Measurements from ENCODE around the gene PIEZO2.
"Not testable (repeated sequence)": the region's sequence is repeated elsewhere in the genome, so short reads cannot be mapped to it uniquely, and the experiment has no call there.

The PIEZO2 gene

GRCh38 chr18:11145413-11146191, 3.8 kb downstream of the PIEZO2 start:
- ATAC-seq (ENCODE audit: low read depth) (no peak), DNase-seq (ENCODE audit: low spot score in 2 of 2) (no peak)
- no peaks in the 10 kb centered on the region for H3K4me1 Mint-ChIP-seq
- H3K27me3 Mint-ChIP-seq, result peaks cover 13% of the 10 kb centered on the region
- no peak overlapping the region for H3K27ac Mint-ChIP-seq
- no peak overlapping the region for H3K4me3 Mint-ChIP-seq
- H3K9me3 Mint-ChIP-seq, result no peaks in the 10 kb centered on the region
- H3K36me3 Mint-ChIP-seq, result no peaks in the 10 kb centered on the region

GRCh38 chr18:11137400-11137799, 12.0 kb downstream of the PIEZO2 start:
- Mint-ChIP-seq H3K36me3 (no peaks in the 10 kb centered on the region), H3K27me3 (no peaks in the 10 kb centered on the region), H3K4me3 (no peak overlapping the region), H3K4me1 (no peaks in the 10 kb centered on the region), H3K27ac (no peak overlapping the region), H3K9me3 (no peaks in the 10 kb centered on the region)
- no peak for DNase-seq (ENCODE audit: low spot score in 2 of 2)
- no peak for ATAC-seq (ENCODE audit: low read depth)

GRCh38 chr18:11136241-11136640, 13.1 kb downstream of the PIEZO2 start:
- Mint-ChIP-seq H3K27ac (no peak overlapping the region), H3K9me3 (no peaks in the 10 kb centered on the region), H3K4me1 (no peaks in the 10 kb centered on the region), H3K27me3 (no peaks in the 10 kb centered on the region), H3K36me3 (no peaks in the 10 kb centered on the region), H3K4me3 (no peak overlapping the region)
- DNase-seq (ENCODE audit: low spot score in 2 of 2) (no peak), ATAC-seq (ENCODE audit: low read depth) (no peak)

- ATAC-seq (ENCODE audit: low read depth) (no peak), DNase-seq (ENCODE audit: low spot score in 2 of 2) (no peak)
- no peaks in the 10 kb centered on the region for H3K27me3 Mint-ChIP-seq
- H3K27ac Mint-ChIP-seq, result no peak overlapping the region
- no peaks in the 10 kb centered on the region for H3K36me3 Mint-ChIP-seq
- H3K4me1 Mint-ChIP-seq, result no peaks in the 10 kb centered on the region
- H3K9me3 Mint-ChIP-seq, result no peaks in the 10 kb centered on the region
- H3K4me3 Mint-ChIP-seq, result no peak overlapping the region
Measured at GRCh38 chr18:11134940-11135339, 14.4 kb downstream of the PIEZO2 start.

DNA sequence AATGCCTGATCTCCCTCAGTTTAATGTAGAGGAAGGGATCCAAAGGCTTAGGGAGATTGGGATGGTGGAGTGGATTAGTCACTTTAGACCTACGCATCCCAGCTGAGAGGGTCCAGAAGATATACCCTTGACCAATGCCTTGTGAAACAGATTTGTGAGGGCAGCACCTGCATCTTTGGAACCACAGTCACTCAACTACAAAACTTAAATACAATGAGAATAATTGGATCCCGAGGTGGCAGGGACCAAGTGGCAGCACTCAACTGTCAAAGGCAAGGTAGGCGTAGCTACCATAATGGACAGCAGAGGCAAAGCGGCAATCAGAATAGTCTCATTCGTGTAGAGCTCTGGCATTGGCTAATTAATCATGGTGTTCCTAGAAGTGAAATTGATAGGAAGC, 20.3 kb downstream of the PIEZO2 start:
- not testable (repeated sequence) for H3K9me3 Mint-ChIP-seq; H3K4me1 Mint-ChIP-seq; DNase-seq (ENCODE audit: low spot score in 2 of 2); H3K27ac Mint-ChIP-seq; H3K4me3 Mint-ChIP-seq; H3K27me3 Mint-ChIP-seq; ATAC-seq (ENCODE audit: low read depth); H3K36me3 Mint-ChIP-seq

DNA sequence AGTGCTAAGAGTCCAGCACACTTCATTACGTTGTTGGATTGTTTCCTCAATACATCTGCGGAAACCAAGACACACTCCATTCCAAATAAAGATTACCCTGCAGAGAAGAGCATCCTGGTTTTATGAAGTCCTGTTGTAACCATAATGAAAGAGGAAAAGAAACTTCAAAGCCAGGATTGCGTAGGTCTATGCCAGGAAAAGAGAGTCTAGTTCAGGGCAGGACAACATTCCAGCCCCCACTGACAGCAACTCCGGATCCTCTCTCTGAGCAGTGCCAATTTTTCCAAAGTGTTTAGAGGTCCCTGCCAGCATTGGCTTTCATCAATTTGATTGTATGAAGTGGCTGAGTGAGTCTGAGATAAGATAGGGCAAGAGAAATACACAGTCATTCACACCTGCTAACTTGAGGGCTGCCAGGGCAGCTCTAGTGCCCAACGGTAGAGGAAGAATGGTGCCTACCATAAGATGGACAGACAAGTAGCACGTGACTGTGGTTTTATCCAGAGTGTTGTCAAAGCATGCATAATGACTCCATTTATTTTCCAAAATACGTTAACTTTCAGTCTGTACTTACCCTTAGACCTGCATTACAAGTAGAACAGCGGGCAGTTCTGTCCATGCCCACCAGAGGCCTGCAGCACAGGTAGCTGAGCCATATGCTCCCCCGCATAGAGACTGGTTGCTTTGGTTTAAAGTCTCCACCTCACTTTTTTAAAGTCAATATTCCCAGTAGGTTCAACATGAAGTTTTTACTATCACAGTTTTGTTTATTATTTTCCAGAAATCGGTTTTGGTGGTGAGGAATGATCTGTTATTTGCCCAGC, 23.7 kb downstream of the PIEZO2 start:
- peaks cover 1% of the 10 kb centered on the region for H3K27me3 Mint-ChIP-seq
- H3K36me3 Mint-ChIP-seq, result peaks cover 2% of the 10 kb centered on the region
- H3K4me1 Mint-ChIP-seq, result no peaks in the 10 kb centered on the region
- DNase-seq (ENCODE audit: low spot score in 2 of 2) (no peak), ATAC-seq (ENCODE audit: low read depth) (no peak)
- no peak overlapping the region for H3K27ac Mint-ChIP-seq
- H3K9me3 Mint-ChIP-seq, result peaks cover 3% of the 10 kb centered on the region
- H3K4me3 Mint-ChIP-seq, result no peak overlapping the region

DNA sequence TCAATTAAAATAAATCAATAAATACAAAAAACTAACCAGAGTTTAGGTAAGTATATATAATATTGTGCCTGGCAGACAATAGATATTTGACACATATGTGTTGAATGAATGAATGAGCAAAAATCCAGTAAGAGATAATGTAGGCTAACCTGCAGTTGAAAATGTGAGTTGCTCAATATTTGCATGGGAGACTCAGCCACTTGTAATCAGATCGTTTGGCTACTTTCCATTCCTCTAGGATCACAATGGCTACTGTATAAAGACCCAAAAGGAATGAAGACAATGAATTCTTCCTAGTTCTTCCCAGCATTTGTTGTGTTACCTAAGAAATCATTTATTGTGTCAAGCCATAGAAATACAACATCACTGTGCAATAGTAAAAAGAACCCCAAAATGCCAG, 25.3 kb downstream of the PIEZO2 start:
- Mint-ChIP-seq H3K4me3 (no peak overlapping the region), H3K27ac (no peak overlapping the region), H3K4me1 (no peaks in the 10 kb centered on the region), H3K27me3 (peaks cover 1% of the 10 kb centered on the region), H3K9me3 (peaks cover 3% of the 10 kb centered on the region), H3K36me3 (peaks cover 2% of the 10 kb centered on the region)
- no peak for DNase-seq (ENCODE audit: low spot score in 2 of 2)
- ATAC-seq (ENCODE audit: low read depth), result no peak

DNA sequence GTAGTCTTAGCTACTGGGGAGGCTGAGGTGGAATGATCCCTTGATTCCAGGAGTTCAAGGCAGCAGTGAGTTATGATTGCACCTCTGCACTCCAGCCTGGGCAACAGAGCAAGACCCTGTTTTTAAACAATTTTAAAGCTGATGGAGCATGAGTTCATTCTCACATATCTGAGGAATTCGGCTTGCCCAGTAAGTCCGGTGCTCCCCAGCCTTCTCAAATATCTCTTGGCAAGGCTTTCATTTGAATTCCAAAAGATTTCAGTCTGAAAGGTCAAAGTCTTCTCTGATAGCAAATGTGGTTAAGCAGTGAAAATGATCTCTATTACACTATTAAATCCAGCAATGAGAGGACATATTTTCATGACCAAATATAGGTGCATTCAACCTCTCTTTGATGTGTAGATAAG, 27.9 kb downstream of the PIEZO2 start:
- Mint-ChIP-seq H3K9me3 (no peaks in the 10 kb centered on the region), H3K27me3 (peaks cover 1% of the 10 kb centered on the region), H3K4me3 (no peak overlapping the region), H3K27ac (no peak overlapping the region), H3K4me1 (no peaks in the 10 kb centered on the region), H3K36me3 (no peaks in the 10 kb centered on the region)
- DNase-seq (ENCODE audit: low spot score in 2 of 2) (no peak), ATAC-seq (ENCODE audit: low read depth) (no peak)

DNA sequence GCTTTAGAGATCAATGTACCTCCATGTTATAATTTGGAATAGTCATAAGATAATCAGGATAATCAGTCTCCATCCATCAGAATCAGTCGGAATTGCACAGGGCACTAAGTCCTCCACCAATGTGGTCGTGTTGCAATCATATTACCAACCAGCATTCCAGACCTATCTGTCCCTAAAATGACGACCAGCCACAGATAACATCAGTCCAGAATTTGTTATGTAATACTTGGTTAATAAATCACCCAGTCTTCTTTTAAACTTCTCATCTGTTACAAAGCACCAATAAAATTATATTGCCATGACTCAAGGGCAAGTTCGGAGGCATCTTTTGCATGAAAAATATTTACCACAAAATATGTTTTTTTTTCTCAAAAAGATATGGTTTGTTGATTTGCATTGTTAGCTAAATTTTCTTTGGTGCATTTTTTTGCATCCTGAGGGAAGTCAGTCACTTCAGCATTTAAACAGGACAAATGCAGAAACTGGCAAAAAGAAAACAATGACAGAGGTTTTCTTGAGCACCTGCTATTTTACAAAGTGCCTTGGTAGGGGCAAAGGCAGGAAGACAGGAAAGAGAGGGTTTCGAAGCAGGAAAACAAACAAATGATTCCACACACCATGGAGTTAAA, 29.3 kb downstream of the PIEZO2 start:
- H3K4me3 Mint-ChIP-seq, result no peak overlapping the region
- no peak for ATAC-seq (ENCODE audit: low read depth)
- H3K9me3 Mint-ChIP-seq, result no peaks in the 10 kb centered on the region
- H3K27me3 Mint-ChIP-seq, result peaks cover 1% of the 10 kb centered on the region
- H3K36me3 Mint-ChIP-seq, result no peaks in the 10 kb centered on the region
- H3K4me1 Mint-ChIP-seq, result no peaks in the 10 kb centered on the region
- DNase-seq (ENCODE audit: low spot score in 2 of 2), result no peak
- no peak overlapping the region for H3K27ac Mint-ChIP-seq

GRCh38 chr18:11119550-11119949, 29.8 kb downstream of the PIEZO2 start:
- no peaks in the 10 kb centered on the region for H3K9me3 Mint-ChIP-seq
- DNase-seq (ENCODE audit: low spot score in 2 of 2) (no peak), ATAC-seq (ENCODE audit: low read depth) (no peak)
- H3K36me3 Mint-ChIP-seq, result no peaks in the 10 kb centered on the region
- no peak overlapping the region for H3K27ac Mint-ChIP-seq
- no peak overlapping the region for H3K4me3 Mint-ChIP-seq
- H3K27me3 Mint-ChIP-seq, result peaks cover 1% of the 10 kb centered on the region
- H3K4me1 Mint-ChIP-seq, result no peaks in the 10 kb centered on the region

- ATAC-seq (ENCODE audit: low read depth) (no peak), DNase-seq (ENCODE audit: low spot score in 2 of 2) (no peak)
- H3K27ac Mint-ChIP-seq, result no peak overlapping the region
- no peaks in the 10 kb centered on the region for H3K9me3 Mint-ChIP-seq
- no peaks in the 10 kb centered on the region for H3K36me3 Mint-ChIP-seq
- no peaks in the 10 kb centered on the region for H3K4me1 Mint-ChIP-seq
- H3K27me3 Mint-ChIP-seq, result peaks cover 1% of the 10 kb centered on the region
- no peak overlapping the region for H3K4me3 Mint-ChIP-seq
Measured at GRCh38 chr18:11118051-11118766, 31.2 kb downstream of the PIEZO2 start.

DNA sequence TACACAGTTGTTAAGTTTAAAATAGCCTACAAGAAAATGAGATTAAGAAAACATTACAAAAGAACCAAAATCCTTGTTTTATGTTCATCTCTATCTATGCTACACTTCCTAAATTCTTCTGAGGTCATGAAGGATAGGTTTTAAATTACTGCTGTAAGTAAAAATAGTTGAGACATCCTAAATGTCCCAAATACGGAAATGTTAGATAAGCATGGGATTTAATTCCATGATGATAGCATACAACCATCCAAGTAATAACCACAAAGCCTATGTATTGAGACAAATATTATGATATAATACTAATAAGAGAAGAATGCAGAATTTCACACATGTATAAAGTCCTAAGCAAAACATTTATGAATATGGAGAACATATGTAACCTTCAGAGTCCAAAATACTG, 34.1 kb downstream of the PIEZO2 start:
- Mint-ChIP-seq H3K4me3 (no peak overlapping the region), H3K4me1 (no peaks in the 10 kb centered on the region), H3K36me3 (no peaks in the 10 kb centered on the region), H3K9me3 (no peaks in the 10 kb centered on the region), H3K27me3 (no peaks in the 10 kb centered on the region), H3K27ac (no peak overlapping the region)
- DNase-seq (ENCODE audit: low spot score in 2 of 2) (no peak), ATAC-seq (ENCODE audit: low read depth) (no peak)

- Mint-ChIP-seq H3K36me3 (no peaks in the 10 kb centered on the region), H3K27me3 (no peaks in the 10 kb centered on the region), H3K9me3 (no peaks in the 10 kb centered on the region), H3K4me1 (no peaks in the 10 kb centered on the region), H3K4me3 (no peak overlapping the region), H3K27ac (no peak overlapping the region)
- ATAC-seq (ENCODE audit: low read depth) (no peak), DNase-seq (ENCODE audit: low spot score in 2 of 2) (no peak)
Measured at GRCh38 chr18:11114653-11115052, 34.7 kb downstream of the PIEZO2 start.

DNA sequence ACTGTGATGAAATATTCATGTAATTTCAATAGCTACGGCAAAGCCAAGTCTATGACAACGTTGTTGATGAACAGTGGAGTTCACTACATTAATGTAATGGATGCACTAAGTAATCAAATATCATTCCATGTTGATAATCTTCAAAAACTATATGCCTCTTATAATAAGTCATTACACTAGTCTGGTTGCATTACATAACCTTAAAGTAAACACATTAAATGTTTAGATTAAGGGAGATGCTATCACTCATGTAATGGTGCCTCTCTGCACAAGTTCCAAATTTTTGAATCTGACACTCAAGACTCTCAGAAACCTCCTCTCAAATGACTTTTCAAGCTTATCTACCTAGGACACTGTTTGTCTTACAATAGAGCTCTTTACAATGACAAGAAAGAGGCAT, 35.4 kb downstream of the PIEZO2 start:
- H3K9me3 Mint-ChIP-seq, result no peaks in the 10 kb centered on the region
- H3K36me3 Mint-ChIP-seq, result no peaks in the 10 kb centered on the region
- no peak for DNase-seq (ENCODE audit: low spot score in 2 of 2)
- no peak for ATAC-seq (ENCODE audit: low read depth)
- H3K27me3 Mint-ChIP-seq, result no peaks in the 10 kb centered on the region
- no peaks in the 10 kb centered on the region for H3K4me1 Mint-ChIP-seq
- no peak overlapping the region for H3K27ac Mint-ChIP-seq
- H3K4me3 Mint-ChIP-seq, result no peak overlapping the region
